HG03280 (cell line): Measurements from ENCODE around the gene RHD.
A peak's percentile ranks its signal among the peaks of the same experiment; 100 is the strongest.
"Not testable (repeated sequence)": the region's sequence is repeated elsewhere in the genome, so short reads cannot be mapped to it uniquely, and the experiment has no call there.

Experiments
- ATAC-seq: cut with Tn5 transposase; IDR thresholded peaks from one replicate; pipeline ENCODE4 v1.9.1; 2021; ENCODE audit warnings: mild to moderate bottlenecking, moderate library complexity; ENCODE audit not compliant: unreplicated experiment

Gene RHD

GRCh38 chr1:25302330-25302729 is 30.0 kb downstream of the RHD start:
- not testable (repeated sequence) for ATAC-seq

GRCh38 chr1:25304936-25305335 is 32.6 kb downstream of the RHD start:
- not testable (repeated sequence) for ATAC-seq

GRCh38 chr1:25308168-25308567 is 35.9 kb downstream of the RHD start:
- not testable (repeated sequence) for ATAC-seq

- ATAC-seq = not testable (repeated sequence)
Measured at GRCh38 chr1:25309085-25309484, 36.8 kb downstream of the RHD start.

GRCh38 chr1:25309486-25309885 is 37.2 kb downstream of the RHD start:
- ATAC-seq = not testable (repeated sequence)

- ATAC-seq = not testable (repeated sequence)
Measured at GRCh38 chr1:25312806-25313470, 40.6 kb downstream of the RHD start.

- not testable (repeated sequence) for ATAC-seq
Measured at GRCh38 chr1:25320314-25320938, 48.1 kb downstream of the RHD start.

GRCh38 chr1:25322127-25322526 is 49.8 kb downstream of the RHD start:
- not testable (repeated sequence) for ATAC-seq

- not testable (repeated sequence) for ATAC-seq
Measured at GRCh38 chr1:25324407-25324806, 52.1 kb downstream of the RHD start.

GRCh38 chr1:25327864-25328790 is 55.8 kb downstream of the RHD start:
- ATAC-seq = not testable (repeated sequence)

- ATAC-seq = not testable (repeated sequence)
Measured at GRCh38 chr1:25328791-25329185, 56.5 kb downstream of the RHD start.

GRCh38 chr1:25329336-25329735 is 57.0 kb downstream of the RHD start:
- not testable (repeated sequence) for ATAC-seq

- not testable (repeated sequence) for ATAC-seq
Measured at GRCh38 chr1:25329950-25330349, 57.6 kb downstream of the RHD start.

- not testable (repeated sequence) for ATAC-seq
Measured at GRCh38 chr1:25336922-25337354, 64.6 kb downstream of the RHD start.

- peak; percentile 24 for ATAC-seq
Measured at GRCh38 chr1:25337483-25338187, 65.3 kb downstream of the RHD start.

GRCh38 chr1:25338188-25338981 is 66.1 kb downstream of the RHD start, which contains the start of gene TMEM50A:
TMEM50A (plus strand) TSS chr1:25338334; CDS start chr1:25340487, 2,153 bp downstream.
- peak; percentile 79 for ATAC-seq

- ATAC-seq = no peak
Measured at GRCh38 chr1:25338986-25339385, 66.7 kb downstream of the RHD start.

GRCh38 chr1:25341746-25342145 is 69.4 kb downstream of the RHD start:
- no peak for ATAC-seq

- no peak for ATAC-seq
Measured at GRCh38 chr1:25342846-25343245, 70.5 kb downstream of the RHD start.

GRCh38 chr1:25343872-25344271 is 71.6 kb downstream of the RHD start:
- ATAC-seq = no peak
